ENCODE results near the gene TTLL5. TPM values are rescaled to one million over a fixed set of nuclear protein-coding genes. Genes with fewer than 3 reads are reported as not detected.

The TTLL5 gene
- polyA plus RNA-seq, 4 donors, result 4.6 to 14.8 (median 8.5) TPM

DNA sequence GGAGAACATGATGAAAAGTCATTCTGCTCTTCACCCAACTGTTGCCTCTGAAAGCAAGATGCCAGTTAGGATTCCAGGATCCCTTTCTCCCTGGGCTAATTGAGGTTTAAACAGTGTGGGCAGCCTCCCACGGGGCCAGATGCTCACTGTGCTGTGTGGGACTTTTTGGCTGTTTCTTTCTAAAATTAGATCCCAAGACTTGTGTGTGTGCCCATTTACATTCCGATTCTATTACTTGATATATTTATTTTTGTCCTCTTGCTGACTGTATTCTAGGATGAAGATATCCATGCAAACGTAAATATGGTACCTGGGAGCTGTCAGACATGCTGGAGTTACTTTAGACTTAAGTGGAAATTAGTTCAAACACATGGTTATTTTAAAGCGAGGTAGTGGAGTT is 330.7 kb downstream of the TTLL5 start:
- peak overlapping the region in 1 of 3 donors; percentile 69 for H3K27ac ChIP-seq (ENCODE audit: low read depth in 1 of 3, low read length in 2 of 3)
- H3K27me3 ChIP-seq (ENCODE audit: control insufficient read depth in 3 of 3, insufficient read depth in 3 of 3, low read length in 3 of 3), result no peaks in the 10 kb centered on the region
- DNase-seq (no peak), FAIRE-seq (no peak)
- H3K9me3 ChIP-seq (ENCODE audit: control insufficient read depth in 2 of 2, insufficient read depth in 1 of 2, low read depth in 1 of 2, low read length in 1 of 2), result no peaks in the 10 kb centered on the region
- H3K4me3 ChIP-seq (ENCODE audit: low read depth in 1 of 3, low read length in 3 of 3), result no peak overlapping the region
- H3K36me3 ChIP-seq (ENCODE audit: control insufficient read depth in 3 of 3, insufficient read depth in 2 of 3, low read depth in 1 of 3, low read length in 3 of 3), result peaks cover 0 to 36% (median 2%) of the 10 kb centered on the region in 3 donors
- peaks cover 4 to 32% (median 6%) of the 10 kb centered on the region in 3 donors for H3K4me1 ChIP-seq (ENCODE audit: control insufficient read depth in 3 of 3, insufficient read depth in 2 of 3, low read depth in 1 of 3, low read length in 2 of 3)
- 79 to 96% (median 85%) methylated on average over 4 of the region's 4 CpGs for WGBS, 3 donors

DNA sequence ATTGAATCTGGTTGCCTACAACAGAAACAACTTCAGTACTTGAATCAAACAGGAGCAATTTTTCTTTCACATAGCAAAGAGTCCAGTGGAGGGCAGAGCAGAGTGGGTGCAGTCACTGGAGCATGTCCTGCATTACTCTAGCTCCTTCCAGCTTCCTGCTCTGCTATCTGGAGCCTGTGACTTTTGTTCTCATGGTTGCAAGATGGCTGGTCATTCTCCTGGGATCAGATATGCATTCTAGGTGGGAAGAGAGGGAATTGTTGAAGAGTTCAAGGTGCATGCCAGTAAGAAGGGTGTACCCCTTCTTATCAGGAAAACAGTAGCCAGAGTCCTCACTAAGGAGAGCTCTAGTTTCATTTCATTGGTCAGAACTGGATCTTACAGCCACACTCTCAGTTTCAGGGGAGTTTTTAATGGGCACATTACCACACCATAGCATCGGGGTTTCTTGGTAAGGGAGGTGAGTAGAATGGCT is 332.6 kb downstream of the TTLL5 start:
- no peaks in the 10 kb centered on the region for H3K9me3 ChIP-seq (ENCODE audit: control insufficient read depth in 2 of 2, insufficient read depth in 1 of 2, low read depth in 1 of 2, low read length in 1 of 2)
- peak; percentile 19 for FAIRE-seq
- peaks cover 5 to 42% (median 6%) of the 10 kb centered on the region in 3 donors for H3K36me3 ChIP-seq (ENCODE audit: control insufficient read depth in 3 of 3, insufficient read depth in 2 of 3, low read depth in 1 of 3, low read length in 3 of 3)
- H3K4me3 ChIP-seq (ENCODE audit: low read depth in 1 of 3, low read length in 3 of 3), result no peak overlapping the region
- 10 to 44% (median 31%) methylated on average over 1 of the region's 1 CpG for WGBS, 3 donors
- no peaks in the 10 kb centered on the region for H3K27me3 ChIP-seq (ENCODE audit: control insufficient read depth in 3 of 3, insufficient read depth in 3 of 3, low read length in 3 of 3)
- peak overlapping the region; percentile 69 to 77 (median 71) for H3K27ac ChIP-seq (ENCODE audit: low read depth in 1 of 3, low read length in 2 of 3)
- DNase-seq, result peak; percentile 87 to 98
- peaks cover 3 to 30% (median 6%) of the 10 kb centered on the region in 3 donors for H3K4me1 ChIP-seq (ENCODE audit: control insufficient read depth in 3 of 3, insufficient read depth in 2 of 3, low read depth in 1 of 3, low read length in 2 of 3)

DNA sequence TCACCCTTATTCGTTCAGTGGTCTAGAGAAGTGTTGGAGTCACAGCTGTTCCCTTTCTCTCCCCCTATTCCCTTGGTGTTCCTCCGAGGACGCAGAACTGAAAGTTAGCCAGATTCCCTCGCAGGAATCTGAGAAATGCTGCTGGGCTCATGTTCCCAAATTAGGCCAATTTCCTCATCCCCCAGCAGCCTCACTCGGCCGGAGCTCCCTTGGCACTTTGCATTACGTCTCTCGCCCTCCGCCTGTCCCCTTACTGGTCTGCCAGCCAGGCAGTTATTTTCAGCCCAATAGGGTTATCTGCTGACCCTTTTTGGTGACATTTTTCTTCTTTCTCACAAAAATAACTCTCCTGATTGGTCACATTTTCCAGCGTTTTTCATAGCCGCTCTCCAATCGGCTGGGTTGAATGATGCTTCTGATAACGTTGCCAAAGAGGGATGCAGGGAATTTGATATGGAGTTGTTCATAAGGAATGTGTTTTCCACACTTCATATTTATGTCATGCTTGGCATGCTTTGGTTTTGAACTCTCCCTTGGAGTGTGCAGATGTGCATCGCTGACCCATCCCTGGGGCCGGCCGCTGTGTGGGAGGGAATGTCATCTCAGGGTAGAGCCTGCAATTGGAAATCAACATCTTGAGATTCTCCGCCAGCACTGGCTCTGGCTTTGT is 334.5 kb downstream of the TTLL5 start:
- Histone ChIP-seq H3K9me3 (ENCODE audit: control insufficient read depth in 2 of 2, insufficient read depth in 1 of 2, low read depth in 1 of 2, low read length in 1 of 2) (no peaks in the 10 kb centered on the region), H3K36me3 (ENCODE audit: control insufficient read depth in 3 of 3, insufficient read depth in 2 of 3, low read depth in 1 of 3, low read length in 3 of 3) (peaks cover 5 to 42% (median 11%) of the 10 kb centered on the region in 3 donors), H3K4me3 (ENCODE audit: low read depth in 1 of 3, low read length in 3 of 3) (no peak overlapping the region), H3K4me1 (ENCODE audit: control insufficient read depth in 3 of 3, insufficient read depth in 2 of 3, low read depth in 1 of 3, low read length in 2 of 3) (peaks cover 3 to 20% (median 6%) of the 10 kb centered on the region in 3 donors), H3K27me3 (ENCODE audit: control insufficient read depth in 3 of 3, insufficient read depth in 3 of 3, low read length in 3 of 3) (no peaks in the 10 kb centered on the region), H3K27ac (ENCODE audit: low read depth in 1 of 3, low read length in 2 of 3) (peak overlapping the region in 2 of 3 donors; percentile 73 to 87)
- DNase-seq, result no peak
- 66 to 91% (median 91%) methylated on average over 17 of the region's 17 CpGs for WGBS, 3 donors
- no peak for FAIRE-seq

DNA sequence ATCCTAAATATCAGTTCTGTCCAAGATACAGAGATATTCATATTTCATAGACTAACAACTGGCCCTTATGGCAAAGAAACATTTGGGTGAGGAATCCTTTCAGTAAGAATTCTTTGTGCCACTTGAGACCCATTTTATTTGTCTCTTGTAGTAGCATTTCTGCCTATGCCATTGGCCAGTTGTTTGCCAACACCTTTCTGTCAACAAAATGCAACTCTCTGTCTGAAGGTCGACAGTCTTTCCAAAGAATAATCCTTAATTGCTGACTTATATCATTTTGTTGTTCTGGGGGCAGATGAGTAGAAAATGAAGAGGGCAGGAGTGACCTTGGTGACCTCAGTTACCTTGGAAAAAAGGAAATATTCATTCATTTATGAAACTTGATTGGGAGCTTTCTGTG is 335.4 kb downstream of the TTLL5 start:
- 34 to 66% (median 46%) methylated on average over 1 of the region's 1 CpG for WGBS, 3 donors
- peaks cover 3 to 20% (median 6%) of the 10 kb centered on the region in 3 donors for H3K4me1 ChIP-seq (ENCODE audit: control insufficient read depth in 3 of 3, insufficient read depth in 2 of 3, low read depth in 1 of 3, low read length in 2 of 3)
- peaks cover 5 to 40% (median 11%) of the 10 kb centered on the region in 3 donors for H3K36me3 ChIP-seq (ENCODE audit: control insufficient read depth in 3 of 3, insufficient read depth in 2 of 3, low read depth in 1 of 3, low read length in 3 of 3)
- H3K9me3 ChIP-seq (ENCODE audit: control insufficient read depth in 2 of 2, insufficient read depth in 1 of 2, low read depth in 1 of 2, low read length in 1 of 2), result no peaks in the 10 kb centered on the region
- H3K27me3 ChIP-seq (ENCODE audit: control insufficient read depth in 3 of 3, insufficient read depth in 3 of 3, low read length in 3 of 3), result no peaks in the 10 kb centered on the region
- no peak for DNase-seq
- H3K27ac ChIP-seq (ENCODE audit: low read depth in 1 of 3, low read length in 2 of 3), result no peak overlapping the region
- no peak for FAIRE-seq
- no peak overlapping the region for H3K4me3 ChIP-seq (ENCODE audit: low read depth in 1 of 3, low read length in 3 of 3)

DNA sequence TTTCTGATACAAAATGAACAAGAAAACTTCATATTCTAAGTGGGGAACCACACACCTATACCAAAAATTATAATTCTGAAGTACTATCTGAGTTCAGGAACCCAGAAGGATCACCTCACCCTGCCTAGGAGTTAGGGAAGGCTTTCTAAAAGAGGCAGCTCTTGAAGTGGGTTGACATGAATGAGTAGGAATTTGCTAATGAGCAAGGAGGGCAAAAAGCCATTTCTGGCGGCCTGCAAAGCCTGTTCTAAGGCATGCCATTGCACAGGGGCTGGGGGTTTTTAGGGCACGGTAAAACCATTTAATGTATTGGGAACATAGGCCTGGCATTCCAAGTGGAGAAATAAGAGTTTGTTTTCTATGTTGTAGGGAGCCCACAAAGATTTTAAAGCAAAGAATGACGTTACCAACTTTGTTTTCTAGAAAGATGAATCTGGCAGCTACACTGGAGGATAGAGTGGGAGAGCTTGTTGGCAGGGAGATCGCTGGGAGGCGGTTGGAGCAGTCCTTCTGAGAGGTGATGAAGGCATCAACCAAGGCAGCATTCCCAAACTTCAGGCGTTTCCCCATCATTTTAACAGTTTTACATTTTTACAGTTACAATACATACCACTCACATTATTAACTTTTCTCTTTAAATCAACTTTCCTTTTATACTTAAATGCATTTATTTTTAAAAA is 338.6 kb downstream of the TTLL5 start:
- no peaks in the 10 kb centered on the region for H3K27me3 ChIP-seq (ENCODE audit: control insufficient read depth in 3 of 3, insufficient read depth in 3 of 3, low read length in 3 of 3)
- peaks cover 5 to 41% (median 14%) of the 10 kb centered on the region in 3 donors for H3K36me3 ChIP-seq (ENCODE audit: control insufficient read depth in 3 of 3, insufficient read depth in 2 of 3, low read depth in 1 of 3, low read length in 3 of 3)
- H3K27ac ChIP-seq (ENCODE audit: low read depth in 1 of 3, low read length in 2 of 3), result no peak overlapping the region
- FAIRE-seq, result no peak
- 87 to 97% (median 95%) methylated on average over 6 of the region's 6 CpGs for WGBS, 3 donors
- peaks cover 2 to 4% (median 3%) of the 10 kb centered on the region in 3 donors for H3K4me1 ChIP-seq (ENCODE audit: control insufficient read depth in 3 of 3, insufficient read depth in 2 of 3, low read depth in 1 of 3, low read length in 2 of 3)
- no peak overlapping the region for H3K4me3 ChIP-seq (ENCODE audit: low read depth in 1 of 3, low read length in 3 of 3)
- H3K9me3 ChIP-seq (ENCODE audit: control insufficient read depth in 2 of 2, insufficient read depth in 1 of 2, low read depth in 1 of 2, low read length in 1 of 2), result peaks cover 0 to 8% of the 10 kb centered on the region in 2 donors
- no peak for DNase-seq

DNA sequence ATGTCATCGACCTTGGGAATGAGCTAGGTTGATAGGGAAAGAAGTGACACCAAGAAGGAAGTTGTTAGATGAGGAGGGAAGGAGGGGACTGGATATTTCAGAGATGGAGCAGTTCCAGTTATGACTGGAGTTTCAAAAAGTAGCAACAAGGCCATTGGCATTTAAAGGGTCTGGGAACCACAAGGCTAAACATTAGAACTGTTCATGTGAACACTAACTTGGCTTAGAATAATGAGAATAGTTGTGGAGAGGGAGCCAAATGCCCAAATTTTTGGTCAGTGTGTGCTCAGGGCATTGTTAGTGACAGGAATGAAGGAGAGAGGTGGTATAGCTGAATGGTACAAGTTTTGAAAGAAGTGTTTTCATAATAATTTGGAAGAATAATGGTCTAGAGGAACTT is 341.3 kb downstream of the TTLL5 start:
- Histone ChIP-seq H3K36me3 (ENCODE audit: control insufficient read depth in 3 of 3, insufficient read depth in 2 of 3, low read depth in 1 of 3, low read length in 3 of 3) (peaks cover 6 to 42% (median 22%) of the 10 kb centered on the region in 3 donors), H3K9me3 (ENCODE audit: control insufficient read depth in 2 of 2, insufficient read depth in 1 of 2, low read depth in 1 of 2, low read length in 1 of 2) (peaks cover 0 to 11% of the 10 kb centered on the region in 2 donors), H3K27ac (ENCODE audit: low read depth in 1 of 3, low read length in 2 of 3) (no peak overlapping the region), H3K4me3 (ENCODE audit: low read depth in 1 of 3, low read length in 3 of 3) (no peak overlapping the region), H3K27me3 (ENCODE audit: control insufficient read depth in 3 of 3, insufficient read depth in 3 of 3, low read length in 3 of 3) (no peaks in the 10 kb centered on the region), H3K4me1 (ENCODE audit: control insufficient read depth in 3 of 3, insufficient read depth in 2 of 3, low read depth in 1 of 3, low read length in 2 of 3) (no peaks in the 10 kb centered on the region)
- DNase-seq (no peak), FAIRE-seq (no peak)
- 92 to 97% (median 93%) methylated on average over 1 of the region's 1 CpG for WGBS, 3 donors

Other genes with a start within 250 kb of the TTLL5 start
- 10 to 100 TPM; 26.1 to 45.6 (median 42.2) TPM for gene JDP2, start 233.2 kb upstream of the TTLL5 start, polyA plus RNA-seq
- 1 to 10 TPM in 3 of 4 donors, under 1 TPM in 1; 0.74 to 5.9 (median 4.7) TPM for gene BATF, start 138.8 kb upstream of the TTLL5 start, polyA plus RNA-seq
- gene FLVCR2, start 82.6 kb upstream of the TTLL5 start, polyA plus RNA-seq, result 10 to 100 TPM; 12.6 to 29.7 (median 17.1) TPM
- 10 to 100 TPM in 2 of 4 donors, 1 to 10 TPM in 2; 4.1 to 26.8 (median 14.0) TPM for gene ERG28, start 370 bp upstream of the TTLL5 start, polyA plus RNA-seq